GM10248 (cell line): ENCODE measurements around the gene THSD7A.

ENCODE experiments used
- CTCF ChIA-PET: fragments of 300-600 bp; sonication (Branson Sonifier 250); formaldehyde crosslinking; extraction: SDS; loops from one replicate; lab custom pipeline; 2021; ENCODE audit warnings: antibody characterized with exemption; lab: Yijun Ruan, JAX
- POLR2A ChIA-PET: fragments of 350-650 bp; sonication (Branson Sonifier 250); formaldehyde crosslinking; extraction: SDS; loops from one replicate; lab custom pipeline; 2020; ENCODE audit warnings: antibody characterized with exemption; lab: Yijun Ruan, JAX
- DNase-seq: peaks from one replicate; pipeline ENCODE4 v3.0.0; 2012; ENCODE audit errors: extremely low spot score
- TF ChIP-seq, protein P1 (sequence below): IDR thresholded peaks from 2 replicates; pipeline ENCODE4 v1.5.1; 2012; ENCODE audit warnings: mild to moderate bottlenecking, low read depth; ENCODE audit errors: extremely low read depth, missing control alignments, control extremely low read depth

Gene THSD7A

DNA sequence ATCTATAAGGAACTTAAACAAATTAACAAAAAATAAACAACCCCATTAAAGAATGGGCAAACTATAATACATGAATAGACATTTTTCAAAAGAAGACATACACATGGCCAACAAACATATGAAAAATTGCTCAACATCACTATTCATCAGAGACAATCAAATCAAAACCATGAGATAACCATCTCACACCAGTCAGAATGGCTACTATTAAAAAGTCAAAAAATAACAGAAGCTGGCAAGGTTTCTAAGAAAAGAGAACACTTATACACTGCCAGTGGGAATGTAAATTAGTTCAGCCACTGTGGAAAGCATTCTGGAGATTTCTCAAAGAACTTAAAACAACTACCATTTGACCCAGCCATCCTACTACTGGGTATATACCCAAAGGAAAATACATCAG, 280.5 kb downstream of the THSD7A start:
- TF ChIP-seq, protein P1, sequence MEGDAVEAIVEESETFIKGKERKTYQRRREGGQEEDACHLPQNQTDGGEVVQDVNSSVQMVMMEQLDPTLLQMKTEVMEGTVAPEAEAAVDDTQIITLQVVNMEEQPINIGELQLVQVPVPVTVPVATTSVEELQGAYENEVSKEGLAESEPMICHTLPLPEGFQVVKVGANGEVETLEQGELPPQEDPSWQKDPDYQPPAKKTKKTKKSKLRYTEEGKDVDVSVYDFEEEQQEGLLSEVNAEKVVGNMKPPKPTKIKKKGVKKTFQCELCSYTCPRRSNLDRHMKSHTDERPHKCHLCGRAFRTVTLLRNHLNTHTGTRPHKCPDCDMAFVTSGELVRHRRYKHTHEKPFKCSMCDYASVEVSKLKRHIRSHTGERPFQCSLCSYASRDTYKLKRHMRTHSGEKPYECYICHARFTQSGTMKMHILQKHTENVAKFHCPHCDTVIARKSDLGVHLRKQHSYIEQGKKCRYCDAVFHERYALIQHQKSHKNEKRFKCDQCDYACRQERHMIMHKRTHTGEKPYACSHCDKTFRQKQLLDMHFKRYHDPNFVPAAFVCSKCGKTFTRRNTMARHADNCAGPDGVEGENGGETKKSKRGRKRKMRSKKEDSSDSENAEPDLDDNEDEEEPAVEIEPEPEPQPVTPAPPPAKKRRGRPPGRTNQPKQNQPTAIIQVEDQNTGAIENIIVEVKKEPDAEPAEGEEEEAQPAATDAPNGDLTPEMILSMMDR = no peak
- ChIA-PET CTCF (interaction anchor here (1.9 kb wide), 1 partner anchor 10 kb away, joined by 5 read pairs; no protein-coding TSS in a partner anchor), POLR2A (no interaction called here)
- no peak for DNase-seq

- CTCF ChIA-PET = no interaction called here
- TF ChIP-seq, protein P1 = no peak
- DNase-seq = no peak
- POLR2A ChIA-PET = no interaction called here
Measured at GRCh38 chr7:11548532-11548931, 283.5 kb downstream of the THSD7A start.

DNA sequence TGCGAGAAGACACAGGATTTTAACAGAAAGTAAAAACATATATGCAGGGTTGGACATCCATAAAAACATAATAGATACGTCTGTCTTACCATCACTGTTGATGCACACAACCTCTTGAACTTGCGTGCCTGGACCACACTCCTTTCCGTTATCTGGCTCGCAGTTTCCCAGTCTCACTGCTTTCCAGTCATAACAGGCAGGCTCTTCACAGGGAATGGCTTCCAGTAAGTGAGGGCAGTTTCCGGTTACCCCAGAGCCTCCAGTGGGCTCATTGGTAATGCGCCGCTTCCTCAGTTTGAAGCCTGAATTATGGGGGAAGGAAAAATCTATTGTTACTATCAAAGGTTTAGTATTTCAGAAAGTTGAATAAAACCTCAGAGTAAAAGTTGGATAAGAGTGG, 290.7 kb downstream of the THSD7A start:
- DNase-seq = no peak
- CTCF ChIA-PET = interaction anchor here (1.2 kb wide), 1 partner anchor 146 kb away, joined by 4 read pairs; no protein-coding TSS in a partner anchor
- POLR2A ChIA-PET = no interaction called here
- TF ChIP-seq, protein P1 = no peak

DNA sequence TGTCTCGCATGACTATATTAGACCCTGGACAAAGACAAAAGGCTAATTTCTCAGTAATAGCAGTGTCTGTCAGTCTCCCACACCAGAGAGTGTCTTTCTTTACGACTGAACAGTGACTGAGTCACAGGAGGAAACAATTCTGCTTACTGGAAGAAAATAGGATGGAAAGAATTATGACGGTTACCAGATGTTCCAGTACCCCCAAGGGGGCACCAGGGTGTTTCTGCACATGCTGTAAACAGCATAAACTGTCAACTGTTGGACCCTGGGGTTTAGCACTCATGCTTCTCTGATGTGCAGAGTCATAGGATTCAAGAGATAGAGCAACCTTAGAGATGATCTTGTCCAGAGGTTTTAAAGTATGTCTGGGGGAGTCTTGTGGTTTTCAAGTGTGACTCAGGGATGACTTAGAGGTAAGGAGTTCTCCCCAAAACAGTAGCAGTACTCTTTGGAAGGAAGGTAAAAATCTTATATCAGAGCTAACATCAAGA, 291.7 kb downstream of the THSD7A start:
- ChIA-PET POLR2A (no interaction called here), CTCF (interaction anchor here (1.2 kb wide), 1 partner anchor 145 kb away, joined by 4 read pairs; no protein-coding TSS in a partner anchor)
- DNase-seq = no peak
- TF ChIP-seq, protein P1 = no peak

- DNase-seq = no peak
- CTCF ChIA-PET = no interaction called here
- POLR2A ChIA-PET = no interaction called here
- TF ChIP-seq, protein P1 = no peak
Measured at GRCh38 chr7:11539853-11540252, 292.1 kb downstream of the THSD7A start.

DNA sequence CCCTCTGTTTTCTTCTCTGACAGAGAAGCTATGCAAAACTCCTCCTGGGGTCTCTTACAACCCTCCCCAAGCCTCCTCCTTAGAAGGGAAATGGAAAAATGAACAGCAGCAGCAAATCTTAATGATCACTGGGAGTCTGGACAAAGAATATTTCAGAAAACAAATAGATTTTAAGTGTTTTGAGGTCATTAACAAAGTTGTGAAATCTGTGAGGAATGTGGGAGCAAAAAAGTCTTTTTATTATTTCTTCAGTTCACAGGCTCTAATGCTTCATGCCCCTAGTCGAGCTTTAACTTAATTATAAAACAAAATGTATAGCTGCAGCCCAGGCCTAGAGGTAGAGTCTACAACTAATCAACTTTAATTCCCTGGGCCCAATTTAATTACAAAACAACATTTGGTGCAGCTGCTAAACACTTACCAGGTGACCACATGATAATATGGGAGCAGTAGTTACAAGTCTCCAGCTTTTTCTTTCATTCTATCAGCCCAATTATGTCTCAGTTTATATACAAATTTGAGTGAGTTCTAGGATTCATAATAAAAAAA, 293.2 kb downstream of the THSD7A start:
- TF ChIP-seq, protein P1 = no peak
- POLR2A ChIA-PET = no interaction called here
- CTCF ChIA-PET = interaction anchor here (1.2 kb wide), 1 partner anchor 11 kb away, joined by 5 read pairs; no protein-coding TSS in a partner anchor
- no peak for DNase-seq
